Measurements from ENCODE around the gene MAN1C1.

MAN1C1 gene

DNA sequence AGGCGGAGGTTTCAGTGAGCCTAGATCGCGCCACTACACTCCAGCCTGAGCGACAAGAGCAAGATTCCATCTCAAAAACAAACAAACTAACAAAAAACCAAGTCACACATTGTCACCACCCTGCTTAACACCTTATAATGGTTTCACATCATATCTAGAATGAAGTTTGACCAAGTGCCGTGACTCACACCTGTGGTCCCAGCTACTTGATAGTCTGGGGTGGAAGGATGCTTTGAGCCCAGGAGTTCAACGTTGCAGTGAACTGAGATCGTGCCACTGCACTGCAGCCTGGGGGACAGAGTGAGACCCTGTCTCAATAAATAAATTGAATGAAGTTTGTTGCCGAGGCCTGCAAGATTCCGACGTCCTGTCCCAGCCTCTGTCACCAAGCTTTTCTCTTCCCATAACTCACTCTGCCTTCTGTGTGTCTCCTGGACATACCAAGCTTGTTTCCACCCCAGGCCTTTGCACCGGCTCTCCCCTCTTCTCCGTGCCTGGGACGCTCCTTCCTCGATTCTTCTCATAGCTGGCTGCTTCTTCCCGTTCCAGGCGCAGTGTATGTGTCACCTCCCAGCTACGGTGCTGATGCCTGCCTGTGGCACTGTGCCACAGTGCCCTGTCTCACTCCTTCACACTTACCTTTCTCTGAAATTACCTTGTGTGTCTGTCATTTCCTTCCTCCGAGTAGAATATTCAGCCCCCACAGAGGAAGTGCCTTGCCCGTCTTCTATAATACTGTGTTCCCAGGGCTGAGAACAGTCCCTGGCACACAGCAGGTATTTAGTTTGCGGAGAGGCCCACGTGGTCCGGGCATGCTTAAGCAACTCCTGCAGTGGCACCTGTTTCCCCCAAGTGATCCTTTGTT is 179.6 kb downstream of the MAN1C1 start:
- no peaks in the 10 kb centered on the region for H3K9me3 Mint-ChIP-seq
- H3K27me3 Mint-ChIP-seq = peaks cover 15% of the 10 kb centered on the region
- CTCF ChIA-PET = interaction anchor here (0.9 to 8.8 kb wide), 9 partner anchors 16 to 224 kb away, joined by 3 to 84 read pairs (median 4); no protein-coding TSS in a partner anchor
- H3K27ac Mint-ChIP-seq = peak overlapping the region; percentile 46
- H3K4me3 Mint-ChIP-seq = peak overlapping the region; percentile 55
- peak; percentile 41 for DNase-seq
- peaks cover 2% of the 10 kb centered on the region for H3K36me3 Mint-ChIP-seq
- peaks cover 57% of the 10 kb centered on the region for H3K4me1 Mint-ChIP-seq

DNA sequence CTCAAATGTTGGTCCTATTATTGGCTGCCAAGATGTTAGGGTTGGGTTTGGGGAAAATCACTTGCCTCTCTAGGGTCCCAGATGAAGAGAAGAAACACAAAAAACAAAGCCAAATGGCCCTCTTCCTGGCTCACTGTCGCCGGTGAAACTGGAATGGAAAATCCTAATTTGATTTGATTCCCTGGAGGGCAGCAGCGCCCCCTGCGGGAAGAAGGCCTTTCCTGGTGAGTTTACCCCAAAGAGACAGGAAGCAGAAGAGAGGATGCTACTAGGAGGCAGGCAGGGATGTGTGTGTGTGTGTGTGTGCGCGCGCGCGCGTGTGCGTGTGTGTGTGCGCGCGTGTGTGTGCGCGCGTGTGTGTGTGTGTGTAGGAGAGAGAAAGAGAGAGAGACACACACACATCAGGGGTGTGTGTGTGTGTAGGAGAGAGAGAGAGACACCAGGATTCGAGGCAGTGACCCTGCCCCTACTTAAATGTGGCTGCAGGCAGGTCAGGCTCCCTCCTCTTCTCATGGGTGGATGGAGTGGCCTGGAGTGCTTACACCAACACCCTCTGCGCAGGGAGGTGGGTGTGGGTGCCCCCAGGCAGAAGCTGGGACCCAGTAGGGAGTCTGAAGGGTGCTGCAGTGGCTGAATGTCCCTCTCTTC is 180.3 kb downstream of the MAN1C1 start:
- H3K4me3 Mint-ChIP-seq = peak overlapping the region; percentile 55
- H3K4me1 Mint-ChIP-seq = peaks cover 61% of the 10 kb centered on the region
- peak; percentile 92 for DNase-seq
- no peaks in the 10 kb centered on the region for H3K9me3 Mint-ChIP-seq
- CTCF ChIA-PET = interaction anchor here (0.7 to 8.8 kb wide), 12 partner anchors 9 to 248 kb away, joined by 3 to 84 read pairs (median 4); no protein-coding TSS in a partner anchor
- H3K27me3 Mint-ChIP-seq = peaks cover 17% of the 10 kb centered on the region
- peak overlapping the region; percentile 46 for H3K27ac Mint-ChIP-seq
- no peaks in the 10 kb centered on the region for H3K36me3 Mint-ChIP-seq

DNA sequence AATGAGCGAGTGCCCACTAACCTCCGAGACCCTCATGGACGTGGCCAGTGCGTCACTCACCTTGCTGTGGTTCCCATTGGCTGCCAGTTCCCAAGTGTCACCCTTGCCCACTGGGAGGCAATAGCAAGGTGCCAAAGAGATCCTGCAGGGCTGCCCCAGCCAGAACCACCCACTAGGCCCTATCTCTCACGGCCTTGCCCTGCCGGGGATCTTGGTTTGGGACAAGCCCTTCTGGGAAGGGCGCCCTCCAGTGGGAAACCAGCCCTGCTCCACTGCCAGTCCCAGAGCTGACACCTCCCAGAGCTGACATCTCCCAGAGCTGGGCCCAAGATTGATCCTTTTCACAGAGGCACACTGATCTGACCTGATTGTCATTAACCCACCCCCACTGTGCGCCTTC is 181.3 kb downstream of the MAN1C1 start:
- CTCF ChIA-PET = interaction anchor here (0.8 to 8.8 kb wide), 11 partner anchors 10 to 294 kb away, joined by 3 to 84 read pairs (median 4); no protein-coding TSS in a partner anchor
- Mint-ChIP-seq H3K4me1 (peaks cover 70% of the 10 kb centered on the region), H3K9me3 (no peaks in the 10 kb centered on the region), H3K36me3 (no peaks in the 10 kb centered on the region), H3K27me3 (peaks cover 18% of the 10 kb centered on the region), H3K4me3 (no peak overlapping the region), H3K27ac (no peak overlapping the region)
- DNase-seq = peak; percentile 57

DNA sequence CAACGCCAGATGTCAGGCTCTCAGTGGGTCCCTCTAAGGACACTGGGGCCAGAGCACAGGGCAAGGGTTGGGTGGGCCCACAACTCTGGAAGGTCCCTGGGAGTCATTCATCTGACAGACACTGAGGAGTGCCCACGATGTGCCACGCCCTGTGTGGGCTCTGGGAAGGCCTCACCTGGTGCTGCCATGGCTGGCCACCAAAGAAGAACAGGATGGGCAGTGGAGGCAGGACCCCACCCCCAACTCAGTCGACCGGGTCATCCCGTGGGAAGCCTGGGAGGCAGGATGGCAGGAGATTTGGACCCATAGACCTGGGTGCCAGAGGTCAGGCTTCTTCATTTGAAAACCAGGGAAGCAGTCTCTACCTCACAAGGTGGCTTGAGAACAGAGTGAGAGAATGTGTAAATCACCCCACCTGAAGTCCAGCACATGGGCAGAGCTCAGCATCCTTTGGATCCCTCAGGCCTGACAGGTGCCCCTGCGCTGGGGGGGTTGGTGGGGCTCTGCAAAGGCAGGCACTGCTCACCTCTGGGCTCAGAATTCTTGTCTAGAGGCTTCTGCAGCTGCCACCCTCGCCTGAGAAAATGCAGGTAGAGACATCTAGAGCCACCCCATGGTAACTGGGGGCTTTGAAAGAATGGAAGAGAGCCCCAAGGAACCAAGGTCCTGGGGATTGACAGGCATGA is 182.2 kb downstream of the MAN1C1 start:
- DNase-seq = no peak
- peak overlapping the region; percentile 66 for H3K4me3 Mint-ChIP-seq
- H3K27me3 Mint-ChIP-seq = peaks cover 18% of the 10 kb centered on the region
- H3K36me3 Mint-ChIP-seq = no peaks in the 10 kb centered on the region
- CTCF ChIA-PET = interaction anchor here (0.8 to 8.8 kb wide), 9 partner anchors 9 to 295 kb away, joined by 3 to 84 read pairs (median 4); no protein-coding TSS in a partner anchor
- no peaks in the 10 kb centered on the region for H3K9me3 Mint-ChIP-seq
- H3K4me1 Mint-ChIP-seq = peaks cover 71% of the 10 kb centered on the region
- H3K27ac Mint-ChIP-seq = no peak overlapping the region

DNA sequence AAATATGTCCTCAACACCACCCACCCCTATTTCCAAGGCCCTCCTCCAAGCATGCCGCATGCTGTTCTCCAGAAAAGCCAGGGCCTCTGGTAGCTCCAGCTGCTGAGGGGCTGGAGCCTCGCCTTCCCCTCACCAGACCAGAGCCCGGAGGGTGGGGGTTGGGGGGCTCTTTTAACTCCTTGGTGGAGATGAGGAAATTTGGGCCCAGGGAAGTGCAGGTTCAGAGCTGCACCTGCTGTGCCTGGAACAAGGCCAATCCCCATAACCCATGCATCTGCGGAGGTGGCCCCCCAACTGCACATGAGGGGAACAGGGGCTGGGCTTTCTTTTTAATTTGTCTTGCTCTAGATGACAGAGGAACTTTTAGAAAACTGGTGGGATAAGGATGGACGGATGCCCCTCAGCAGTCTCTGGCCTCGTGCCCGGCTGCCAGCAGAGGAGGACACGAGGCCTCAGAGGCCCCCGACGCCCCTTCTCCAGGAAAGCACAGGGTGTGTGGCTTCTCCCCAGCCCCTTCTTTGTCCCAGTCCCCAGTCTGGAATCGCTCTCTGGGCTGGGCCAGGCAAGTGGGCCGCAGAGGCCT is 182.9 kb downstream of the MAN1C1 start:
- peak overlapping the region; percentile 66 for H3K4me3 Mint-ChIP-seq
- peaks cover 18% of the 10 kb centered on the region for H3K27me3 Mint-ChIP-seq
- no peaks in the 10 kb centered on the region for H3K9me3 Mint-ChIP-seq
- no peak for DNase-seq
- H3K36me3 Mint-ChIP-seq = no peaks in the 10 kb centered on the region
- no peak overlapping the region for H3K27ac Mint-ChIP-seq
- H3K4me1 Mint-ChIP-seq = peaks cover 74% of the 10 kb centered on the region
- CTCF ChIA-PET = interaction anchor here (1.1 to 8.8 kb wide), 4 partner anchors 25 to 190 kb away, joined by 4 to 84 read pairs (median 18); no protein-coding TSS in a partner anchor

DNA sequence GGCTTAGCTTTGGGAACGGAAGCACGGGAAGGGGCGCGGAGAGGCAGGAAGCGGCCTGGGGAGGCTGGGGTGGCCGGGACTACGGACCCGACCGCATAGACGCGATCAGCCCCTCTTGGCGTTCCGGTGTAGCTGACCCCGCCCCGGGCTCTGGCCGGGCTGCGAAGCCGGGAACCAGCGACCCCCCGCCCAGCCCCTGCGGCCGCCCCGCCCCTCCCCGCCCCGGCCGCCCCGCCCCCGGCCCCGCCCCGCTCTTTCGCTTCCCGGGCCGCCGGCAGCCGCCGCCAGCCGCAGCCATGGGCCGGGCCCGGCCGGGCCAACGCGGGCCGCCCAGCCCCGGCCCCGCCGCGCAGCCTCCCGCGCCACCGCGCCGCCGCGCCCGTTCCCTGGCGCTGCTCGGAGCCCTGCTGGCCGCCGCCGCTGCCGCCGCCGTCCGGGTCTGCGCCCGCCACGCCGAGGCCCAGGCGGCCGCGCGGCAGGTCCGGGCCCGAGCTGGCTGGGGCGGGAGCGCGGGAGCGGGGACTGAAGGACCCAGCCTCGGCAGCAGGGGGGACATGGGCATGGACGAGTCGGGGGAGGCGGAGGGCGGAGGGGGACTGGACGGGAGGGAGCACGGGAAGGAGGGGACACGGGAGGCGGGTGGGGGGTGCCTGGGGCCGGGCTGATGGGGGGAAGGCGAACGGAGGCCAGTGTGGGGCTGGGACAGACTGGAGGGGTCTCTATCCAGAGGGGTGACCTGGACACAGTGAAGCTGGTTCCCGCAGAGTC is 183.5 kb downstream of the MAN1C1 start, which contains the start of gene SELENON:
SELENON (plus strand) TSS at position 259 of the 768 bp plus-strand sequence; CDS start at position 297, 38 bp downstream.
- peaks cover 71% of the 10 kb centered on the region for H3K4me1 Mint-ChIP-seq
- DNase-seq = peak; percentile 72
- no peaks in the 10 kb centered on the region for H3K36me3 Mint-ChIP-seq
- CTCF ChIA-PET = interaction anchor here (1.0 to 8.8 kb wide), 5 partner anchors 25 to 296 kb away, joined by 3 to 84 read pairs (median 4); no protein-coding TSS in a partner anchor
- H3K27me3 Mint-ChIP-seq = peaks cover 18% of the 10 kb centered on the region
- H3K4me3 Mint-ChIP-seq = peak within 1 kb of the TSS; percentile 78
- H3K27ac Mint-ChIP-seq = no peak within 1 kb of the TSS
- H3K9me3 Mint-ChIP-seq = no peaks in the 10 kb centered on the region

DNA sequence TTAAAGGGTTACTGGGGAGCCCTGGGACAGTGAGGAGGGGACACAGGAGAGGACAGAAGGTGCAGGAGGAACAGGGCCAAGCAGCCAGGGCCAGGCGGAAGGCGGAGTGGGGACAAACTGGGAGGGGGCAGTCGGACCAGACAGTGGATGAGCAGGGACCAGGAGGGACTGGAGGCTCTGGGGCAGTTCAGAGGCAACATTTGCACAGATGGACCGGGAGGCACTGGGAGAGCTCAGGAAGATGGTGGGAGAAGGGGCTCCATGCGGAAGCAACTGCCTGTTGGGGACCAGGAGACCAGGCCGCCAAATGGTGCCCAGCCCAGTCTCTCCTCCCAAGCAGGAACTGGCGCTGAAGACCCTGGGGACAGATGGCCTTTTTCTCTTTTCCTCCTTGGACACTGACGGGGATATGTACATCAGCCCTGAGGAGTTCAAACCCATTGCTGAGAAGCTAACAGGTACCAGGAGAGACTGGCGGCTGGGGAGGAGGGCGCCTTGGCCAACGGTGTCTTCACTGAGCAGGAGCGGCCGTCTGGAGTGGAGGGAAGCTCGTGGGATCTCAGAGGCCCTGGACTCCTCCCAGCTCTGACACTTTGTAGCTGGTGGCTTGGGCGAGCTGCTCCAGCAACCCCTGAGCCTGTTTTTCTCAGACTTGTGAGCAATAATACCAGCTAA is 184.2 kb downstream of the MAN1C1 start:
- peaks cover 64% of the 10 kb centered on the region for H3K4me1 Mint-ChIP-seq
- H3K27ac Mint-ChIP-seq = no peak overlapping the region
- H3K4me3 Mint-ChIP-seq = peak overlapping the region; percentile 78
- H3K9me3 Mint-ChIP-seq = no peaks in the 10 kb centered on the region
- H3K27me3 Mint-ChIP-seq = peaks cover 21% of the 10 kb centered on the region
- H3K36me3 Mint-ChIP-seq = no peaks in the 10 kb centered on the region
- no peak for DNase-seq
- CTCF ChIA-PET = interaction anchor here (0.7 to 1.4 kb wide), 5 partner anchors 190 to 297 kb away, joined by 3 to 4 read pairs (median 3); no protein-coding TSS in a partner anchor

DNA sequence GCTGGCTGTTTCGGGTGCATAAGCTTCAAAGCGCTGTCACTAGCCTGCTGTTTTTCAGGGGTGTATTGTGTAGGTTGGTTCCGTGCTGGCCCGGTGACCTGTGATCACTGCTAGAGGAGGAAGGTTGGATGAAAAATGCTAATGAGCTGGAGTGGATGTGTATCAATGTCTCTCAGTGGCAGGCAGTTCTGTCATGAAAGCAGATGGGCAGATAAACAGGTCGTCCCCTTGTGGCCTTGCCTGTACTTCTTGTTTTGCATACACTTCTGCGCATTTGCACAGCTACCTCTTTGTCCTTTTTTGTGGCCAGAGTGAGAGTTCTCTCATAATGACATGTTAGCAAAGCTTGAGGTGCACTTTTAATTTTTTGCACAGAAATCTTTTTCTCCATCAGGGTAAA is 186.3 kb downstream of the MAN1C1 start:
- Mint-ChIP-seq H3K36me3 (no peaks in the 10 kb centered on the region), H3K27me3 (peaks cover 19% of the 10 kb centered on the region), H3K9me3 (no peaks in the 10 kb centered on the region), H3K4me3 (no peak overlapping the region), H3K27ac (no peak overlapping the region), H3K4me1 (peaks cover 43% of the 10 kb centered on the region)
- CTCF ChIA-PET = interaction anchor here (0.6 to 2.6 kb wide), 4 partner anchors 191 to 282 kb away, joined by 3 to 11 read pairs (median 7); no protein-coding TSS in a partner anchor
- DNase-seq = peak; percentile 40

DNA sequence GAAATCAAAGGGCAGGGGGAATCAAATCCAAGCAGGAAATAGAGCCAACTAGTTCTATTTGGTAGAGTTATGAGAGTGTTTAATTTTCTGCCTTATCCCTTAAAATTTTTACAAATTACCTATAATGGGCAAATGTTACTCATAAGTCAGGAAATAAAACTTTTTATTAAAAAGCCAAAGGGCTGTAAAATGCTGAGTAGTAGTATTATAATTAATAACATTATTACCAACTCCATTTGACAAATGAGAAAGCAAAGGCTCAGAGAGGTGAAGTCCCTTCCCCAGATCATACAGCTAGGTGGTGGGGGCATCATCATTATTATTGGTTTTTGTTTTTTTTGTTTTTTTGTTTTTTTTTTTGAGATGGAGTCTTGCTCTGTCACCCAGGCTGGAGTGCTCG is 186.8 kb downstream of the MAN1C1 start:
- Mint-ChIP-seq H3K9me3 (no peaks in the 10 kb centered on the region), H3K36me3 (no peaks in the 10 kb centered on the region), H3K27me3 (peaks cover 19% of the 10 kb centered on the region), H3K4me1 (peaks cover 39% of the 10 kb centered on the region), H3K4me3 (no peak overlapping the region), H3K27ac (no peak overlapping the region)
- CTCF ChIA-PET = interaction anchor here (1.1 to 2.6 kb wide), 2 partner anchors 195 to 283 kb away, joined by 5 to 11 read pairs; no protein-coding TSS in a partner anchor
- DNase-seq = no peak

DNA sequence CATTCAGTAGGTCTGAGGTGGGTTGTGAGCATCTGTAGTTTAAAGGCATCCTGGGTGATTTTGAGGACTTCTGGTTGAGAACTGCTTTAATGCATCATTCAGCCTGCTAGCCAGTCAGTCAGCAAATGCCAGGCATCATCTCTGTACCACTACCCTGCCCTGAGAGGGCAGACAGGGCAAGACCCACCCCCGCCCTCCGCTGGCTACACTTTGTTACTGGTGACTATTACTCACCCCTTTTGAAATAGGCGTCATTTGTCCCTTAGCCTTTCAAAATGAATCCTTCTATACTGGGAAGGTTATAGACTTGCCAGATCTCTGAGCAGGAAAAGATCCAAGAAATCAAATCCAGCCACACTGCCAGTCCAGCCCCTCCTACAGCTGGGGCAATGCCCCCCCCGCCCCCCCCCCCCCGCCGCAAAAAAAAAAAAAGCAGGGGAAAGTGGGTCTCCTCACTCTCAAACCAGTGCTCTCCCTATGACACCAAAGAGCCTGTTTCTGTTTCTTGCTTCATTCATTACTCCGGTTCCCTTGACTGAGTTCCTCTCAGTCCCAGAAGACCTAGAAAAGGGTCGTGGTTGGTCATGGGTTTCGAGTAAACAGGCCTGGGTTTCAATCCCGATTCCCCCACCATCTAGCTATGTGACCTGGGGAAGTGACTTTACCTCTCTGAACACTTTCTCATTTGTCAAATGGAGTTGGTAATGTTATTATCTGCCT is 187.8 kb downstream of the MAN1C1 start:
- DNase-seq = no peak
- Mint-ChIP-seq H3K36me3 (no peaks in the 10 kb centered on the region), H3K4me1 (peaks cover 34% of the 10 kb centered on the region), H3K9me3 (no peaks in the 10 kb centered on the region), H3K27me3 (peaks cover 19% of the 10 kb centered on the region), H3K4me3 (no peak overlapping the region), H3K27ac (no peak overlapping the region)
- CTCF ChIA-PET = no interaction called here

DNA sequence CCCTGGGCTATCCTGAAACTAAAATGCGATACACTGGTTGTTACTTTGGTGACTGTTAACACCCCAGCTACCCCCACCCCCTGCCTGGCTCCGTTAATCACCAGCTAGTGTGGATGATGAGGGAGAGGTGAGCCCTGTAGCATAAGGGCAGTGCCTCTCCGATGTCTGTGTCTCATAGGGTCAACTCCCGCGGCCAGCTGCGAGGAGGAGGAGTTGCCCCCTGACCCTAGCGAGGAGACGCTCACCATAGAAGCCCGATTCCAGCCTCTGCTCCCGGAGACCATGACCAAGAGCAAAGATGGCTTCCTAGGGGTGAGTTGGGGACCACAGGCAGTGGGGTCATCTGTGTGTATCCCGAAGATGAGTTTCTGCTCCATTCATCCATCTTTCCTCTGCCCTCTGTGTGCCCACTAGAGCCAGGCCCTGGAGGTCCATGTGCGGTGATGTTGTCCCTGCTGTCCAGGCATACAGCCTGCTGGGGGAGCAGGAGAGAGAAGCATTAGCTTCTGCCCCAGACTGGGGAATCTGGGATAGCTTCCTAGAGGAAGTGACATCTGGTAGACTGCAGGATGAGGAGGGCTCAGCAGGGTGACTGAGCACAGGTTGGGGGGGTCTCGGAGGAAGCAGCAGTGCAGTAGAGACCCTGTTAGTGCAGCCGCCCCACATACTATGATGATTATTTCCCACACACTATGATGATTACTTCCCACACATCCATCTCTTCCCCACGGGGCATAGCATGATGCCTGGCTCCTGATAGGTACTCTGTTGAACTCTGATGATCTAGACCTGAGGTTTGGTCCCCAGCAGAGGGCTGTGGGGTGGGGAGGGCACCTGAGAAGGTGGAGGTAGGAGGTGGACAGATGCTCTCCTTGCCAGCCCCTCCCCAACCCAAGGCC is 188.6 kb downstream of the MAN1C1 start:
- no peak for DNase-seq
- Mint-ChIP-seq H3K27ac (no peak overlapping the region), H3K4me1 (peaks cover 30% of the 10 kb centered on the region), H3K9me3 (no peaks in the 10 kb centered on the region), H3K4me3 (no peak overlapping the region), H3K36me3 (no peaks in the 10 kb centered on the region), H3K27me3 (peaks cover 19% of the 10 kb centered on the region)
- CTCF ChIA-PET = no interaction called here

Data from activated naive CD4-positive, alpha-beta T cell treated with anti-CD3 and anti-CD28 coated beads, Interleukin-2, amount 10 ng/mL, durations not matched to agents 7 days and 5 days (primary cell).